Inflammatory macrophage (primary cell): ENCODE data around the gene RUFY1.
A peak's percentile ranks its signal among the peaks of the same experiment; 100 is the strongest.

ENCODE experiments used
- DNase-seq, 2 donors: peaks; one replicate each; pipeline ENCODE4 v3.0.0-alpha.2; 2020 to 2022

RUFY1 gene

GRCh38 chr5:179606071-179606909 lies 55.9 kb downstream of the RUFY1 start:
- no peak for DNase-seq

GRCh38 chr5:179606910-179607159 lies 56.5 kb downstream of the RUFY1 start:
- DNase-seq, result no peak

GRCh38 chr5:179607160-179607931 lies 57.0 kb downstream of the RUFY1 start:
- DNase-seq, result peak; percentile 52 to 78

GRCh38 chr5:179608131-179608581 lies 57.8 kb downstream of the RUFY1 start:
- peak; percentile 42 to 66 for DNase-seq

GRCh38 chr5:179609834-179610108 lies 59.4 kb downstream of the RUFY1 start:
- DNase-seq, result no peak

GRCh38 chr5:179610109-179610902 lies 60.0 kb downstream of the RUFY1 start:
- DNase-seq, result no peak

- no peak for DNase-seq
Measured at GRCh38 chr5:179610903-179611265, 60.5 kb downstream of the RUFY1 start.

GRCh38 chr5:179612577-179613459 lies 62.5 kb downstream of the RUFY1 start:
- DNase-seq, result no peak

GRCh38 chr5:179613460-179614071 lies 63.2 kb downstream of the RUFY1 start:
- no peak for DNase-seq

GRCh38 chr5:179614745-179615144 lies 64.4 kb downstream of the RUFY1 start:
- no peak for DNase-seq

- no peak for DNase-seq
Measured at GRCh38 chr5:179615203-179615602, 64.8 kb downstream of the RUFY1 start.

GRCh38 chr5:179616002-179616594 lies 65.7 kb downstream of the RUFY1 start:
- DNase-seq, result no peak

GRCh38 chr5:179617930-179618329 lies 67.6 kb downstream of the RUFY1 start:
- DNase-seq, result no peak

- no peak for DNase-seq
Measured at GRCh38 chr5:179618923-179619554, 68.7 kb downstream of the RUFY1 start.

GRCh38 chr5:179619776-179620175 lies 69.4 kb downstream of the RUFY1 start:
- no peak for DNase-seq

- no peak for DNase-seq
Measured at GRCh38 chr5:179620293-179620692, 69.9 kb downstream of the RUFY1 start.

- DNase-seq, result no peak
Measured at GRCh38 chr5:179620703-179621350, 70.5 kb downstream of the RUFY1 start.

- DNase-seq, result no peak
Measured at GRCh38 chr5:179621551-179622214, 71.3 kb downstream of the RUFY1 start.

- peak; percentile 99 to 100 for DNase-seq
Measured at GRCh38 chr5:179623003-179623905, 72.9 kb downstream of the RUFY1 start, which contains the start of gene HNRNPH1. TSS of gene HNRNPH1 (minus strand) at chr5:179623671. CDS start at chr5:179623133, 538 bp downstream.
